HEK293 (cell line): Measurements from ENCODE around the gene ACTN4.

Source experiments
- CTCF ChIA-PET: fragments of 350-600 bp; formaldehyde crosslinking; extraction: SDS; loops from one replicate; lab custom pipeline; 2021; ENCODE audit warnings: antibody characterized with exemption; lab: Yijun Ruan, JAX
- POLR2A ChIA-PET: fragments of 300-600 bp; formaldehyde crosslinking; extraction: SDS; loops from one replicate; lab custom pipeline; 2020; ENCODE audit warnings: antibody characterized with exemption, inconsistent platforms; lab: Yijun Ruan, JAX
- H3K27ac ChIP-seq: fragments of 200-500 bp; sonication (Bioruptor generic); 2 replicates; pipeline ENCODE4 v1.5.1; 2014; ENCODE audit warnings: low read depth, low read length, control low read depth, inconsistent platforms; ENCODE audit errors: extremely low read depth
- H3K36me3 ChIP-seq, 2 experiments: fragments of 200-500 bp in 1 of 2; sonication (Bioruptor generic) in 1 of 2; 1 replicate in 1 of 2; 2 replicates in 1 of 2; pipeline ENCODE4 v1.5.1; 2014 to 2017; ENCODE audit warnings: inconsistent platforms in 2 of 2, low read length in 2 of 2; ENCODE audit not compliant: control insufficient read depth in 2 of 2, insufficient read depth in 1 of 2
- H3K4me1 ChIP-seq: fragments of 200-500 bp; sonication (Bioruptor generic); 2 replicates; pipeline ENCODE4 v1.5.1; 2014; ENCODE audit warnings: mild to moderate bottlenecking, low read length, inconsistent platforms; ENCODE audit not compliant: control insufficient read depth, insufficient read depth
- H3K4me3 ChIP-seq: 2 replicates; pipeline ENCODE4 v1.5.1; 2011; ENCODE audit warnings: low read depth, mild to moderate bottlenecking, control low read depth, low read length, moderate library complexity
- H3K9me3 ChIP-seq: fragments of 200-500 bp; sonication (Bioruptor generic); 2 replicates; pipeline ENCODE4 v1.5.1; 2014; ENCODE audit warnings: low read depth, low read length, inconsistent platforms; ENCODE audit not compliant: control insufficient read depth, insufficient read depth
- GFI1B ChIP-seq: fragments of 450-650 bp; formaldehyde crosslinking; IDR thresholded peaks from 2 replicates; pipeline ENCODE4 v1.5.1; 2016; ENCODE audit warnings: missing biosample characterization, missing genetic modification characterization
- GLIS2 ChIP-seq: fragments of 450-650 bp; formaldehyde crosslinking; IDR thresholded peaks from 2 replicates; pipeline ENCODE4 v1.5.1; 2016; ENCODE audit warnings: missing biosample characterization, missing genetic modification characterization
- KLF1 ChIP-seq: fragments of 450-650 bp; formaldehyde crosslinking; IDR thresholded peaks from 2 replicates; pipeline ENCODE4 v1.5.1; 2016; ENCODE audit warnings: missing biosample characterization, missing genetic modification characterization
- KLF8 ChIP-seq: fragments of 450-650 bp; formaldehyde crosslinking; IDR thresholded peaks from 2 replicates; pipeline ENCODE4 v1.5.1; 2016; ENCODE audit warnings: missing biosample characterization, missing genetic modification characterization
- MYNN ChIP-seq: fragments of 450-650 bp; formaldehyde crosslinking; IDR thresholded peaks from 2 replicates; pipeline ENCODE4 v1.5.1; 2016; ENCODE audit warnings: missing biosample characterization, missing genetic modification characterization, borderline replicate concordance
- MZF1 ChIP-seq: fragments of 450-650 bp; formaldehyde crosslinking; IDR thresholded peaks from 2 replicates; pipeline ENCODE4 v1.5.1; 2017; ENCODE audit warnings: missing biosample characterization, missing genetic modification characterization, borderline replicate concordance
- OSR2 ChIP-seq: fragments of 450-650 bp; formaldehyde crosslinking; IDR thresholded peaks from 2 replicates; pipeline ENCODE4 v1.5.1; 2016; ENCODE audit warnings: missing biosample characterization, missing genetic modification characterization
- SALL2 ChIP-seq: fragments of 450-650 bp; formaldehyde crosslinking; IDR thresholded peaks from 2 replicates; pipeline ENCODE4 v1.5.0; 2017; ENCODE audit warnings: missing biosample characterization, mild to moderate bottlenecking, missing genetic modification characterization, borderline replicate concordance
- YY2 ChIP-seq: fragments of 450-650 bp; formaldehyde crosslinking; IDR thresholded peaks from 2 replicates; pipeline ENCODE4 v1.5.1; 2016; ENCODE audit warnings: missing biosample characterization, missing genetic modification characterization
- ZBTB20 ChIP-seq: fragments of 450-650 bp; formaldehyde crosslinking; IDR thresholded peaks from 2 replicates; pipeline ENCODE4 v1.5.1; 2016; ENCODE audit warnings: missing biosample characterization, missing genetic modification characterization
- ZFHX2 ChIP-seq: fragments of 450-650 bp; formaldehyde crosslinking; conservative IDR thresholded peaks from 2 replicates; pipeline ENCODE4 v1.5.1; 2016; ENCODE audit warnings: missing biosample characterization, missing genetic modification characterization
- ZNF112 ChIP-seq: fragments of 450-650 bp; formaldehyde crosslinking; IDR thresholded peaks from 2 replicates; pipeline ENCODE4 v1.5.0; 2017; ENCODE audit warnings: missing biosample characterization, missing genetic modification characterization
- ZNF114 ChIP-seq: fragments of 450-650 bp; formaldehyde crosslinking; IDR thresholded peaks from 2 replicates; pipeline ENCODE4 v1.5.0; 2017; ENCODE audit warnings: missing biosample characterization, missing genetic modification characterization
- ZNF121 ChIP-seq: fragments of 450-650 bp; formaldehyde crosslinking; IDR thresholded peaks from 2 replicates; pipeline ENCODE4 v1.5.1; 2016; ENCODE audit warnings: missing biosample characterization, missing genetic modification characterization
- ZNF140 ChIP-seq: fragments of 450-650 bp; formaldehyde crosslinking; IDR thresholded peaks from 2 replicates; pipeline ENCODE4 v1.5.1; 2016; ENCODE audit warnings: missing biosample characterization, missing genetic modification characterization
- ZNF16 ChIP-seq: fragments of 450-650 bp; formaldehyde crosslinking; IDR thresholded peaks from 2 replicates; pipeline ENCODE4 v1.5.1; 2016; ENCODE audit warnings: low read depth, missing biosample characterization, missing genetic modification characterization
- ZNF184 ChIP-seq: fragments of 450-650 bp; IDR thresholded peaks from 2 replicates; pipeline ENCODE4 v1.5.1; 2018; ENCODE audit warnings: missing biosample characterization, mild to moderate bottlenecking, missing genetic modification characterization
- ZNF2 ChIP-seq: fragments of 450-650 bp; formaldehyde crosslinking; IDR thresholded peaks from 2 replicates; pipeline ENCODE4 v1.5.1; 2016; ENCODE audit warnings: missing biosample characterization, missing genetic modification characterization
- ZNF223 ChIP-seq: fragments of 450-650 bp; formaldehyde crosslinking; IDR thresholded peaks from 2 replicates; pipeline ENCODE4 v1.5.1; 2016; ENCODE audit warnings: missing biosample characterization, missing genetic modification characterization
- ZNF239 ChIP-seq: fragments of 450-650 bp; formaldehyde crosslinking; IDR thresholded peaks from 2 replicates; pipeline ENCODE4 v1.5.1; 2016; ENCODE audit warnings: missing biosample characterization, missing genetic modification characterization
- ZNF24 ChIP-seq: fragments of 450-650 bp; formaldehyde crosslinking; IDR thresholded peaks from 2 replicates; pipeline ENCODE4 v1.5.1; 2016; ENCODE audit warnings: missing biosample characterization, missing genetic modification characterization
- ZNF324 ChIP-seq: fragments of 450-650 bp; formaldehyde crosslinking; IDR thresholded peaks from 2 replicates; pipeline ENCODE4 v1.5.1; 2016; ENCODE audit warnings: missing biosample characterization, missing genetic modification characterization
- ZNF354C ChIP-seq: fragments of 450-650 bp; formaldehyde crosslinking; IDR thresholded peaks from 2 replicates; pipeline ENCODE4 v1.5.1; 2016; ENCODE audit warnings: missing biosample characterization, missing genetic modification characterization, low read depth, borderline replicate concordance
- ZNF366 ChIP-seq: fragments of 450-650 bp; formaldehyde crosslinking; conservative IDR thresholded peaks from 2 replicates; pipeline ENCODE4 v1.5.1; 2016; ENCODE audit warnings: missing biosample characterization, missing genetic modification characterization
- ZNF426 ChIP-seq: fragments of 450-650 bp; formaldehyde crosslinking; IDR thresholded peaks from 2 replicates; pipeline ENCODE4 v1.5.1; 2017; ENCODE audit warnings: missing biosample characterization, missing genetic modification characterization, mild to moderate bottlenecking, inconsistent platforms, moderate library complexity
- ZNF530 ChIP-seq: fragments of 450-650 bp; formaldehyde crosslinking; IDR thresholded peaks from 2 replicates; pipeline ENCODE4 v1.5.1; 2016; ENCODE audit warnings: low read depth, missing biosample characterization, missing genetic modification characterization
- ZNF558 ChIP-seq: fragments of 450-650 bp; formaldehyde crosslinking; IDR thresholded peaks from 2 replicates; pipeline ENCODE4 v1.5.1; 2016; ENCODE audit warnings: missing biosample characterization, missing genetic modification characterization
- ZNF654 ChIP-seq: fragments of 450-650 bp; formaldehyde crosslinking; IDR thresholded peaks from 2 replicates; pipeline ENCODE4 v1.5.1; 2016; ENCODE audit warnings: low read depth, missing biosample characterization, missing genetic modification characterization
- ZNF658 ChIP-seq: fragments of 450-650 bp; formaldehyde crosslinking; IDR thresholded peaks from 2 replicates; pipeline ENCODE4; 2016; ENCODE audit warnings: missing biosample characterization, missing genetic modification characterization
- ZNF660 ChIP-seq: fragments of 450-650 bp; IDR thresholded peaks from 2 replicates; pipeline ENCODE4 v1.5.1; 2018; ENCODE audit warnings: missing biosample characterization, mild to moderate bottlenecking, missing genetic modification characterization
- ZNF677 ChIP-seq: fragments of 450-650 bp; IDR thresholded peaks from 2 replicates; pipeline ENCODE4 v1.5.0; 2018; ENCODE audit warnings: missing biosample characterization, mild to moderate bottlenecking, missing genetic modification characterization, moderate library complexity
- ZNF777 ChIP-seq: fragments of 450-650 bp; formaldehyde crosslinking; IDR thresholded peaks from 2 replicates; pipeline ENCODE4 v1.5.1; 2017; ENCODE audit warnings: missing biosample characterization, missing genetic modification characterization, borderline replicate concordance
- TF ChIP-seq, protein P1 (sequence below): fragments of 450-650 bp; IDR thresholded peaks from 2 replicates; pipeline ENCODE4 v1.5.1; 2018; ENCODE audit warnings: missing biosample characterization, mild to moderate bottlenecking, missing genetic modification characterization
- TF ChIP-seq, protein P2 (sequence below): fragments of 450-650 bp; formaldehyde crosslinking; IDR thresholded peaks from 2 replicates; pipeline ENCODE4 v1.5.1; 2016; ENCODE audit warnings: missing biosample characterization, missing genetic modification characterization

ACTN4 gene

DNA sequence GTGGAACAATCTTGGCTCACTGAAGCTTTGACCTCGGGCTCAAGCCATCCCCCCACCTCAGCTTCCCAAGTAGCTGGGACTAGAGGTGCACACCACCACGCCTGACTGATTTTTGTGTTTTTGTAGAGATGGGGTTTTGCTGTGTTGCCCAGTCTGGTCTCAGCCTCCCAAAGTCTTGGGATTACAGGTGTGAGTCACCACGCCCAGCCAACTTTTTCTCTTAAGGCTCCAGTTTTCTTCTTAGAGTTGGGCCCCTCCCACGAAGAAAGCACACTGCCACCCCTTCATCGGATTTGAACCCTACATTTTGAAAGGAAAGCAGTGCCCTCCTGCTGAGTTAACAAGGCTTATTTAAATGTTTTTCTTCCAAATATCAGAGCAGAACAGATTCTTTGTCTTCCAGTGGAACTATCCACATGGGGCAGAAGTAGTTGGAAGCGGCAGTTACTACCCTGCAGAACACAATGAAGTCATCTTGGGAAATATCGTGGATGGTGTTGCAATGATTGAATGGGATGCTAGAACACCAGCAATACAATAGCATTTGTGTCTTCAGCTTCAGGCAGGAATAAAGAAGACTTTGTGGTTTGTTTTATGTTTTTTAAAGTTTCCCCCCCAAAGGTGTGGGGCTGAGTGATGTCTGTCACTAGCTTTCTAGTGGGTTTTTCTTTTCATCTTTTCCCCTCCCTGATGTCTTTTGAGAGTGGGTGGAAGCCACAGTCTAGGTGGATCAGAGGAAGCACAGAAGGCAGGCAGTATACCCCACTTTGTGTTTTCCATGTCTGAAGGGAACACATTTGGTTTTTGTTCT, 8.9 kb downstream of the ACTN4 start (continued):
- TF ChIP-seq ZBTB20 (tag by site-specific recombination) (no peak), SALL2 (no peak), ZNF777 (tag by site-specific recombination) (no peak), ZNF24 (tag by site-specific recombination) (no peak), ZNF654 (tag by site-specific recombination) (no peak), ZNF677 (tag by site-specific recombination) (no peak), ZNF121 (tag by site-specific recombination) (peak; percentile 97), ZNF658 (tag by site-specific recombination) (no peak), GLIS2 (tag by site-specific recombination) (no peak), ZNF140 (tag by site-specific recombination) (no peak), ZNF112 (tag by site-specific recombination) (no peak), ZFHX2 (tag by site-specific recombination) (no peak), ZNF239 (tag by site-specific recombination) (no peak), KLF8 (tag by site-specific recombination) (no peak), ZNF324 (tag by site-specific recombination) (0 out of 2 replicates have a peak, but pooled peaks have one; percentile 32), ZNF558 (tag by site-specific recombination) (0 out of 2 replicates have a peak, but pooled peaks have one; percentile 20), YY2 (tag by site-specific recombination) (no peak), OSR2 (tag by site-specific recombination) (peak; percentile 33; the same call in 1 of the 2 replicates), ZNF114 (no peak), KLF1 (peak; percentile 62), ZNF184 (tag by site-specific recombination) (no peak), ZNF354C (no peak)
- TF ChIP-seq, protein P1, sequence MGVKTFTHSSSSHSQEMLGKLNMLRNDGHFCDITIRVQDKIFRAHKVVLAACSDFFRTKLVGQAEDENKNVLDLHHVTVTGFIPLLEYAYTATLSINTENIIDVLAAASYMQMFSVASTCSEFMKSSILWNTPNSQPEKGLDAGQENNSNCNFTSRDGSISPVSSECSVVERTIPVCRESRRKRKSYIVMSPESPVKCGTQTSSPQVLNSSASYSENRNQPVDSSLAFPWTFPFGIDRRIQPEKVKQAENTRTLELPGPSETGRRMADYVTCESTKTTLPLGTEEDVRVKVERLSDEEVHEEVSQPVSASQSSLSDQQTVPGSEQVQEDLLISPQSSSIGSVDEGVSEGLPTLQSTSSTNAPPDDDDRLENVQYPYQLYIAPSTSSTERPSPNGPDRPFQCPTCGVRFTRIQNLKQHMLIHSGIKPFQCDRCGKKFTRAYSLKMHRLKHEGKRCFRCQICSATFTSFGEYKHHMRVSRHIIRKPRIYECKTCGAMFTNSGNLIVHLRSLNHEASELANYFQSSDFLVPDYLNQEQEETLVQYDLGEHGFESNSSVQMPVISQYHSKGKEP (tag by site-specific recombination), result 0 out of 2 replicates have a peak, but pooled peaks have one; percentile 1
- TF ChIP-seq, protein P2, sequence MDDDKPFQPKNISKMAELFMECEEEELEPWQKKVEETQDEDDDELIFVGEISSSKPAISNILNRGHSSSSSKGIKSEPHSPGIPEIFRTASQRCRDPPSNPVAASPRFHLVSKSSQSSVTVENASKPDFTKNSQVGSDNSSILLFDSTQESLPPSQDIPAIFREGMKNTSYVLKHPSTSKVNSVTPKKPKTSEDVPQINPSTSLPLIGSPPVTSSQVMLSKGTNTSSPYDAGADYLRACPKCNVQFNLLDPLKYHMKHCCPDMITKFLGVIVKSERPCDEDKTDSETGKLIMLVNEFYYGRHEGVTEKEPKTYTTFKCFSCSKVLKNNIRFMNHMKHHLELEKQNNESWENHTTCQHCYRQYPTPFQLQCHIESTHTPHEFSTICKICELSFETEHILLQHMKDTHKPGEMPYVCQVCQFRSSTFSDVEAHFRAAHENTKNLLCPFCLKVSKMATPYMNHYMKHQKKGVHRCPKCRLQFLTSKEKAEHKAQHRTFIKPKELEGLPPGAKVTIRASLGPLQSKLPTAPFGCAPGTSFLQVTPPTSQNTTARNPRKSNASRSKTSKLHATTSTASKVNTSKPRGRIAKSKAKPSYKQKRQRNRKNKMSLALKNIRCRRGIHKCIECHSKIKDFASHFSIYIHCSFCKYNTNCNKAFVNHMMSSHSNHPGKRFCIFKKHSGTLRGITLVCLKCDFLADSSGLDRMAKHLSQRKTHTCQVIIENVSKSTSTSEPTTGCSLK, result no peak

DNA sequence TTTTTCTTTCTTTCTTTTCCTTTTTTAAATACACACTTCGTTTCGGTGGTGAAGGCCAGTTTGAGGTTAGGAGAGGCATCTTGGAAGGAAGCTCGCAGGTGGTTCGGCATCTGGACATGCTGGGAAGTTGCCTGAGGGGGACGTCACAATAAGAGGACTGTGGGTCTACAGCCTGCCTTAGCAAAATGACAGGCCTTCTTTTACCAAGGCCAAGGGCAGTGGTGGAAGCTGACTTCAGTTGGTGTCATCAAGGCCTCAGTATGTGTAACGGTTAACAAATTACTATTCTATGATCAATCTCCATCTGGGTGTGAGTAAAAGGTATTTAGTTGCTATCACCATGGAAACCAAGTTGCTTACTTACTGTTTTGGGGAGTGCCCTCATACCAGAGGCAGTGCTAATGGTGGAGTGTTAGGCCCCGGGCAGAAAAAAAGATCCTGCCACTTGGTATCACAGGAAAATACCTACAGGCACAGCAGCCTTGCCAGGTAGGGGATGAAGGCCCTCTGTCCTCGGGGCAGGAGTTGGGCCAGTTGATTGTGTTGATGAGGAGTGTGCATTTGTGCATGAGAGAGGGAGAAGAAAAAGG, 10.3 kb downstream of the ACTN4 start:
- Histone ChIP-seq H3K4me1 (peaks cover 77% of the 10 kb centered on the region), H3K4me3 (no peak overlapping the region), H3K27ac (peak overlapping the region; percentile 70), H3K36me3 (peaks cover 13 to 49% of the 10 kb centered on the region in 2 experiments), H3K9me3 (no peaks in the 10 kb centered on the region; the same call in 1 of the 2 replicates)
- POLR2A ChIA-PET, result interaction anchor here (0.7 to 6.3 kb wide), 3 partner anchors 9 to 284 kb away, joined by 3 to 104 read pairs (median 6); partner anchors contain the start of genes ACTN4 and PSMD8
- CTCF ChIA-PET, result interaction anchor here (0.7 to 5.2 kb wide), 8 partner anchors 9 to 273 kb away, joined by 3 to 29 read pairs (median 3); partner anchors contain the start of genes ACTN4, MRPS12 and SARS2
- TF ChIP-seq ZNF223 (tag by site-specific recombination), result no peak
- no peak for TF ChIP-seq MZF1
- 0 out of 2 replicates have a peak, but pooled peaks have one; percentile 23 for TF ChIP-seq MYNN
- TF ChIP-seq ZNF426, result no peak
- TF ChIP-seq ZBTB20 (tag by site-specific recombination), result peak; percentile 59; the same call in 1 of the 2 replicates
- TF ChIP-seq GFI1B, result no peak
- 0 out of 2 replicates have a peak, but pooled peaks have one; percentile 7 for TF ChIP-seq ZNF366 (tag by site-specific recombination)
- TF ChIP-seq ZNF16 (tag by site-specific recombination), result 0 out of 2 replicates have a peak, but pooled peaks have one; percentile 0
- TF ChIP-seq ZNF660 (tag by site-specific recombination), result no peak
- TF ChIP-seq ZNF2 (tag by site-specific recombination), result peak; percentile 19; the same call in 1 of the 2 replicates
- no peak for TF ChIP-seq ZNF530 (tag by site-specific recombination)
